Peyer's patch (tissue), 4 donors: ENCODE results near the gene NRDC. TPM values are rescaled to one million over a fixed set of nuclear protein-coding genes. Genes with fewer than 3 reads are reported as not detected.

Source experiments
- DNase-seq, 3 donors: peaks; one replicate each; pipeline ENCODE4 v3.0.0-alpha.2; 2017 to 2019
- H3K27ac ChIP-seq, 4 donors: fragments of 200-600 bp; sonication (generic); one replicate each; pipeline ENCODE4 v1.5.1; 2016 to 2019
- H3K27me3 ChIP-seq, 2 donors: fragments of 200-600 bp; sonication (generic); one replicate each; pipeline ENCODE4 v1.5.1; 2019
- H3K36me3 ChIP-seq, 3 donors: fragments of 200-600 bp; sonication (generic); one replicate each; pipeline ENCODE4 v1.5.1; 2016 to 2019
- H3K4me1 ChIP-seq, 4 donors: fragments of 200-600 bp; sonication (generic); one replicate each; pipeline ENCODE4 v1.5.1; 2016 to 2019
- H3K4me3 ChIP-seq, 4 donors: fragments of 200-600 bp; sonication (generic); 1 replicate in 3 of 4; 2 replicates in 1 of 4; pipeline ENCODE4 v1.5.1; 2016 to 2019; ENCODE audit warnings: mild to moderate bottlenecking in 1 of 4
- H3K9me3 ChIP-seq, 4 donors: fragments of 200-600 bp; sonication (generic); one replicate each; pipeline ENCODE4 v1.5.1; 2016 to 2019; ENCODE audit warnings: mild to moderate bottlenecking in 1 of 4
- POLR2A ChIP-seq, 2 donors: fragments of 450-650 bp; IDR thresholded peaks; one replicate each; pipeline ENCODE4 v1.5.1; 2017; ENCODE audit warnings: antibody characterized with exemption in 2 of 2, mild to moderate bottlenecking in 2 of 2, moderate library complexity in 2 of 2
- total RNA-seq, 4 donors: library from RNA; depleted of rRNA; stranded (reverse); fragments of >200 nt; gene quantifications; one replicate each; pipeline ENCODE4 v1.1.0, GENCODE V29; 2016
- TF ChIP-seq, protein P1 (sequence below), 6 experiments: fragments of 450-650 bp in 4 of 6; fragments of 200-600 bp in 2 of 6; sonication (generic) in 1 of 6; IDR thresholded peaks; one replicate each; pipeline ENCODE4 v1.5.1; 2017 to 2019; ENCODE audit warnings: antibody characterized with exemption in 6 of 6, mild to moderate bottlenecking in 3 of 6, moderate library complexity in 1 of 6

The NRDC gene
- total RNA-seq, 4 donors from 2014 or later = 55.2 to 111 (median 67.8) TPM

GRCh38 chr1:51863384-51863783 is 15.1 kb downstream of the NRDC start:
- no peak overlapping the region for H3K27ac ChIP-seq
- TF ChIP-seq, protein P1, sequence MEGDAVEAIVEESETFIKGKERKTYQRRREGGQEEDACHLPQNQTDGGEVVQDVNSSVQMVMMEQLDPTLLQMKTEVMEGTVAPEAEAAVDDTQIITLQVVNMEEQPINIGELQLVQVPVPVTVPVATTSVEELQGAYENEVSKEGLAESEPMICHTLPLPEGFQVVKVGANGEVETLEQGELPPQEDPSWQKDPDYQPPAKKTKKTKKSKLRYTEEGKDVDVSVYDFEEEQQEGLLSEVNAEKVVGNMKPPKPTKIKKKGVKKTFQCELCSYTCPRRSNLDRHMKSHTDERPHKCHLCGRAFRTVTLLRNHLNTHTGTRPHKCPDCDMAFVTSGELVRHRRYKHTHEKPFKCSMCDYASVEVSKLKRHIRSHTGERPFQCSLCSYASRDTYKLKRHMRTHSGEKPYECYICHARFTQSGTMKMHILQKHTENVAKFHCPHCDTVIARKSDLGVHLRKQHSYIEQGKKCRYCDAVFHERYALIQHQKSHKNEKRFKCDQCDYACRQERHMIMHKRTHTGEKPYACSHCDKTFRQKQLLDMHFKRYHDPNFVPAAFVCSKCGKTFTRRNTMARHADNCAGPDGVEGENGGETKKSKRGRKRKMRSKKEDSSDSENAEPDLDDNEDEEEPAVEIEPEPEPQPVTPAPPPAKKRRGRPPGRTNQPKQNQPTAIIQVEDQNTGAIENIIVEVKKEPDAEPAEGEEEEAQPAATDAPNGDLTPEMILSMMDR (IDR thresholded peaks at IDR 0.05) = no peak
- TF ChIP-seq POLR2A (IDR thresholded peaks at IDR 0.05) = no peak
- H3K36me3 ChIP-seq = no peaks in the 10 kb centered on the region
- DNase-seq = no peak
- H3K9me3 ChIP-seq = no peaks in the 10 kb centered on the region
- no peaks in the 10 kb centered on the region for H3K4me1 ChIP-seq
- no peaks in the 10 kb centered on the region for H3K27me3 ChIP-seq
- no peak overlapping the region for H3K4me3 ChIP-seq

- TF ChIP-seq POLR2A (IDR thresholded peaks at IDR 0.05) = no peak
- TF ChIP-seq, protein P1 (IDR thresholded peaks at IDR 0.05) = no peak
- Histone ChIP-seq H3K4me3 (no peak overlapping the region), H3K27me3 (no peaks in the 10 kb centered on the region), H3K27ac (no peak overlapping the region), H3K36me3 (no peaks in the 10 kb centered on the region), H3K9me3 (no peaks in the 10 kb centered on the region), H3K4me1 (no peaks in the 10 kb centered on the region)
- DNase-seq = no peak
These were observed 16.9 kb downstream of the NRDC start for GRCh38 chr1:51861669-51862068.

GRCh38 chr1:51859735-51860134 is 18.8 kb downstream of the NRDC start:
- no peak overlapping the region for H3K27ac ChIP-seq
- H3K4me1 ChIP-seq = no peaks in the 10 kb centered on the region
- TF ChIP-seq POLR2A (IDR thresholded peaks at IDR 0.05) = no peak
- TF ChIP-seq, protein P1 (IDR thresholded peaks at IDR 0.05) = no peak
- no peaks in the 10 kb centered on the region for H3K27me3 ChIP-seq
- H3K36me3 ChIP-seq = no peaks in the 10 kb centered on the region
- no peak overlapping the region for H3K4me3 ChIP-seq
- no peaks in the 10 kb centered on the region for H3K9me3 ChIP-seq
- DNase-seq = no peak

DNA sequence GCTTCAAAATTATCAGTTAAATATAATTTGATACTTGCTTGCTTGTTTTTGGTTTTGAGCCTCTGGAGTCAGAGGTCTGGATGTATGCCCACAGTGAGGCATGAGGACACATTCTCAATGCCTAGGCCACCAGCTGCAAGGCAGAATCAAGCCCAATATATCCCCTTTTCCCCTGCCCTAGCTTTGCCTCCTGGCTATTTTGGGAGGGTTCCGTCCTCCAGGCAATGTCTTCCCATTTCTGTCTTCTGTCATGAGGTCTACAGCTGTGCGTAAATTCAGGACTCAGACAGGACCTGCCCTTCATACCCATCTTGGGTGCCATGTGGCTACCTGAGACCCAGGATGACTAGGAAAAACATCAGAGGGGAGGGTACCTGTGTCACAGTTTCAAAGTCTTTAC is 19.2 kb downstream of the NRDC start:
- Histone ChIP-seq H3K9me3 (no peaks in the 10 kb centered on the region), H3K36me3 (no peaks in the 10 kb centered on the region), H3K27ac (no peak overlapping the region), H3K4me1 (no peaks in the 10 kb centered on the region), H3K4me3 (no peak overlapping the region), H3K27me3 (no peaks in the 10 kb centered on the region)
- no peak for TF ChIP-seq POLR2A (IDR thresholded peaks at IDR 0.05)
- TF ChIP-seq, protein P1 (IDR thresholded peaks at IDR 0.05) = no peak
- DNase-seq = no peak

DNA sequence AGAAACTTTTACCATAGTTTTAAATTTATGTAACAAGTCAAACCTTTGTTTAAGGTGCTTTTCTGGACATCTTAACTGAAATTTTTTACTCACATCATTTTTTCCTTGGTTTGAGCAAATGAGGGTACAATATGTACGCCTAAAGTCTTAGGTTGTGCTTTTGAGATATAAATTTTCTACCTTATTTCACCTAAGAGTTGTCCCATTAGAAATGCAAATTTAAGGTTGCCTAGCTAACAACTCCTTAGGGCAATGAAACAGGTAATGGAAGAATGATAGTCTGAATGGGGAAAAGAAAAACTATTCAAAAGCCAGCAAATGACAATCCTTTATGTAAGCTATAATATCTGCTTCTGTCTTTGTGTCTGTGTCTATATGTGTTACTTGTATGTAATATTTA is 19.6 kb downstream of the NRDC start:
- peaks cover 0 to 4% (median 0%) of the 10 kb centered on the region in 4 donors for H3K4me1 ChIP-seq
- no peak for TF ChIP-seq POLR2A (IDR thresholded peaks at IDR 0.05)
- TF ChIP-seq, protein P1 (IDR thresholded peaks at IDR 0.05) = no peak
- H3K27ac ChIP-seq = no peak overlapping the region
- no peaks in the 10 kb centered on the region for H3K36me3 ChIP-seq
- no peaks in the 10 kb centered on the region for H3K9me3 ChIP-seq
- no peak for DNase-seq
- no peaks in the 10 kb centered on the region for H3K27me3 ChIP-seq
- H3K4me3 ChIP-seq = no peak overlapping the region

- Histone ChIP-seq H3K27me3 (no peaks in the 10 kb centered on the region), H3K4me1 (peaks cover 0 to 8% (median 0%) of the 10 kb centered on the region in 4 donors), H3K4me3 (no peak overlapping the region), H3K27ac (no peak overlapping the region), H3K9me3 (no peaks in the 10 kb centered on the region), H3K36me3 (no peaks in the 10 kb centered on the region)
- TF ChIP-seq POLR2A (IDR thresholded peaks at IDR 0.05) = no peak
- TF ChIP-seq, protein P1 (IDR thresholded peaks at IDR 0.05) = no peak
- DNase-seq = no peak
These were observed 21.8 kb downstream of the NRDC start for GRCh38 chr1:51856745-51857144.
